Activated B cell treated with CpG ODN at 0.5 μM for 24 hours (primary cell): ENCODE measurements around the gene ZSCAN21. TPM values are rescaled to one million over a fixed set of nuclear protein-coding genes. Genes with fewer than 3 reads are reported as not detected.

ENCODE experiments used
- ATAC-seq: fragments of 200-7000 bp; cut with Tn5 transposase; one replicate; pipeline ENCODE4 v1.10.0; 2021; ENCODE audit warnings: low read depth, mild to moderate bottlenecking, moderate library complexity
- CTCF ChIA-PET: fragments of 350-600 bp; sonication (Branson Sonifier 250); formaldehyde crosslinking; loops from one replicate; lab custom pipeline; 2021; ENCODE audit warnings: antibody characterized with exemption; lab: Charles Lee
- POLR2A ChIA-PET: fragments of 350-600 bp; sonication (Branson Sonifier 250); formaldehyde crosslinking; loops from one replicate; lab custom pipeline; 2021; ENCODE audit warnings: antibody characterized with exemption; lab: Charles Lee
- DNase-seq: peaks from one replicate; pipeline ENCODE4 v3.0.0; 2022
- H3K27ac Mint-ChIP-seq: one replicate; pipeline ENCODE4 v1.8.0; 2020; ENCODE audit warnings: mixed read lengths
- H3K27me3 Mint-ChIP-seq: one replicate; pipeline ENCODE4 v1.8.0; 2021; ENCODE audit warnings: mixed read lengths
- H3K36me3 Mint-ChIP-seq: one replicate; pipeline ENCODE4 v1.8.0; 2021; ENCODE audit warnings: low read depth, mixed read lengths
- H3K4me1 Mint-ChIP-seq: one replicate; pipeline ENCODE4 v1.8.0; 2021; ENCODE audit warnings: mixed read lengths
- H3K4me3 Mint-ChIP-seq: one replicate; pipeline ENCODE4 v1.8.0; 2020; ENCODE audit warnings: mild to moderate bottlenecking, mixed read lengths
- H3K9me3 Mint-ChIP-seq: one replicate; pipeline ENCODE4 v1.8.0; 2020; ENCODE audit warnings: mixed read lengths
- intact Hi-C: fragments of 100-400 bp; cut with micrococcal nuclease; formaldehyde crosslinking; loops from one replicate; pipeline ENCODE4 v1.15.1; 2024
- total RNA-seq: library from RNA; stranded (reverse); gene quantifications from 2 replicates; pipeline ENCODE4 v1.2.3, GENCODE V29; 2022
- TF ChIP-seq, protein P1 (sequence below): fragments of 200-600 bp; IDR thresholded peaks from one replicate; pipeline ENCODE4 v1.8.0; 2022; ENCODE audit warnings: antibody characterized with exemption, mild to moderate bottlenecking

ZSCAN21 gene
- total RNA-seq, 1 donor from 2014 or later = 11.3 TPM

DNA sequence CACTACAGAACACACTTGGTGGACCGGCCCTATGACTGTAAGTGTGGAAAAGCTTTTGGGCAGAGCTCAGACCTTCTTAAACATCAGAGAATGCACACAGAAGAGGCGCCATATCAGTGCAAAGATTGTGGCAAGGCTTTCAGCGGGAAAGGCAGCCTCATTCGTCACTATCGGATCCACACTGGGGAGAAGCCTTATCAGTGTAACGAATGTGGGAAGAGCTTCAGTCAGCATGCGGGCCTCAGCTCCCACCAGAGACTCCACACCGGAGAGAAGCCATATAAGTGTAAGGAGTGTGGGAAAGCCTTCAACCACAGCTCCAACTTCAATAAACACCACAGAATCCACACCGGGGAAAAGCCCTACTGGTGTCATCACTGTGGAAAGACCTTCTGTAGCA is 14.6 kb downstream of the ZSCAN21 start:
- Mint-ChIP-seq H3K27me3 (no peaks in the 10 kb centered on the region), H3K27ac (no peak overlapping the region), H3K9me3 (no peaks in the 10 kb centered on the region), H3K4me3 (no peak overlapping the region), H3K4me1 (peaks cover 2% of the 10 kb centered on the region), H3K36me3 (peaks cover 55% of the 10 kb centered on the region)
- DNase-seq (no peak), ATAC-seq (no peak)
- intact Hi-C loops = no loop called here
- TF ChIP-seq, protein P1, sequence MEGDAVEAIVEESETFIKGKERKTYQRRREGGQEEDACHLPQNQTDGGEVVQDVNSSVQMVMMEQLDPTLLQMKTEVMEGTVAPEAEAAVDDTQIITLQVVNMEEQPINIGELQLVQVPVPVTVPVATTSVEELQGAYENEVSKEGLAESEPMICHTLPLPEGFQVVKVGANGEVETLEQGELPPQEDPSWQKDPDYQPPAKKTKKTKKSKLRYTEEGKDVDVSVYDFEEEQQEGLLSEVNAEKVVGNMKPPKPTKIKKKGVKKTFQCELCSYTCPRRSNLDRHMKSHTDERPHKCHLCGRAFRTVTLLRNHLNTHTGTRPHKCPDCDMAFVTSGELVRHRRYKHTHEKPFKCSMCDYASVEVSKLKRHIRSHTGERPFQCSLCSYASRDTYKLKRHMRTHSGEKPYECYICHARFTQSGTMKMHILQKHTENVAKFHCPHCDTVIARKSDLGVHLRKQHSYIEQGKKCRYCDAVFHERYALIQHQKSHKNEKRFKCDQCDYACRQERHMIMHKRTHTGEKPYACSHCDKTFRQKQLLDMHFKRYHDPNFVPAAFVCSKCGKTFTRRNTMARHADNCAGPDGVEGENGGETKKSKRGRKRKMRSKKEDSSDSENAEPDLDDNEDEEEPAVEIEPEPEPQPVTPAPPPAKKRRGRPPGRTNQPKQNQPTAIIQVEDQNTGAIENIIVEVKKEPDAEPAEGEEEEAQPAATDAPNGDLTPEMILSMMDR = no peak
- ChIA-PET POLR2A (no interaction called here), CTCF (no interaction called here)

DNA sequence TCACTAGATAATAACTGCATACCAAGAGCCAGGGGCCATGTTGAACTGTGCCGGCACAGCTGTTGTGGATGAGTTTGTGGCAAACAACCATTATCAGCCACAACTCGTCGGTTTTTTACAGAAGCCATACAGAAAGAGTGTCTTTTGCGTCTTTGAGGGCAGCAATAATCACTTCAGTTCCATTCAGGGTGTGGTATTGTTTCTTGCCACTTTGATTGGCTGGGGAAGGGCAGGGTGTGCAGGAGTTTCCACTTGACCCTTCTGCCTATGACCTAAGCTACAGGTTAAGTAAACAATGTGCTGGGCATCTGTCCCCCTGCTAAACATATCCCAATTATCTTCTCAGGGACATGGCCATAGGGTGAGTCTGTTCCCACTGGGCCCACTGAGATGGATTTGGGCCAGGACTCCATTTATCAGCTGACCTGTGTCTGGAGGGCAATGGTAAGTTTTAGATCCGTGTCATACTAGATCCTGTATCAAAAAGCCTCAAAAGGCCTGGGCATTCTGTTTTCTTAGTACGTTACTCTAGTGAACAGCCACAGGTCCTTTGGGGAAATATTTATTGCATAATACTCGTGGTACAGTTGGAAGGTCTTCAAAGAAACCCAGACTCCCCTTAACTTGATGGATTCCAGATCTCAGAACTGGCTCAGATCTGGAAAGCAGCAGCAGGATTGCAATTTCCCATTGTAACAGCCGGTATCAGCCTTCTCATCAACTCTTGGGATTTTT is 16.0 kb downstream of the ZSCAN21 start:
- ChIA-PET CTCF (no interaction called here), POLR2A (interaction anchor here (0.7 kb wide), 1 partner anchor 1188 kb away, joined by 5 read pairs; no protein-coding TSS in a partner anchor)
- TF ChIP-seq, protein P1 = no peak
- DNase-seq (no peak), ATAC-seq (no peak)
- Mint-ChIP-seq H3K36me3 (peaks cover 60% of the 10 kb centered on the region), H3K27ac (no peak overlapping the region), H3K9me3 (peaks cover 5% of the 10 kb centered on the region), H3K4me3 (no peak overlapping the region), H3K4me1 (no peaks in the 10 kb centered on the region), H3K27me3 (no peaks in the 10 kb centered on the region)
- intact Hi-C loops = no loop called here

DNA sequence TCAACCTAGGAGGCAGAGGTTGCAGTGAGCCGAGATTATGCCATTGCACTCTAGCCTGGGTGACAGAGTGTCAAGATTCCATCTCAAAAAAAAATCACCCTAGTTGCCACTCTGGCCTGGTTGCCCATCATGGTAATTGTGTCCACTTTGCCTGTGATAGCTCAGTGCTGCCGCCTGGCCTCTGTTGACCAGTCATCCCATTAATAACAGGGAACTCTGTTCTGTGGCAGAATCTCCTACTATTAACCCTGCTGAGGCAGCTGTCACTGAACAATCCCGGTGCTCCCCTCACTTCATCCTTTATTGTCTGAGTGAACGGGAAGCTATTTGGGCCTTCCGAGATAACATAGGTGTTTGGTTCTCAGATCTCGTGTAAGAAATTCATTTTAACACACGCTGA is 17.4 kb downstream of the ZSCAN21 start:
- ChIA-PET CTCF (no interaction called here), POLR2A (no interaction called here)
- TF ChIP-seq, protein P1 = no peak
- Mint-ChIP-seq H3K27ac (no peak overlapping the region), H3K4me1 (no peaks in the 10 kb centered on the region), H3K9me3 (peaks cover 11% of the 10 kb centered on the region), H3K36me3 (peaks cover 63% of the 10 kb centered on the region), H3K4me3 (no peak overlapping the region), H3K27me3 (no peaks in the 10 kb centered on the region)
- ATAC-seq (no peak), DNase-seq (no peak)
- intact Hi-C loops = no loop called here

DNA sequence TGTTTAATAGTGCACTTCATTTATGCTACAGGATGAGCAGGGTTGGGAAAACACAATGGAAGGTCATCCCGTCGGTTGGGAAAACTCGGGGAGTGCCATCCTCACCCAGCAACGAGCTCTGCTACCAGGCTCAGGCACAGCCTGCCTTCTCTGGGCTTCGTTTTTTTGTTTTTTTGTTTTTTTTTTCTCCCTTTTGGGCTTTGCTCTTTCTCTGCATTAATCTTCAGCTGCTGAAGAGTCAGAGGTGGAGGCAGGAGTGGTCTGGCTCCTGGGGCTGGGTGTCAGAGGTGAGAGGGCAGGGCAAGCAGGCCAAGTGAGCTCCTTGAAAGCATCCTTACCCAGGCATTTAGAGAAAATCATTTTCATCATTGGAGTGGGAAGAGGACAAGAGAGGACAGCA is 20.4 kb downstream of the ZSCAN21 start:
- Mint-ChIP-seq H3K36me3 (peaks cover 73% of the 10 kb centered on the region), H3K9me3 (peaks cover 20% of the 10 kb centered on the region), H3K4me1 (no peaks in the 10 kb centered on the region), H3K27me3 (no peaks in the 10 kb centered on the region), H3K27ac (no peak overlapping the region), H3K4me3 (no peak overlapping the region)
- TF ChIP-seq, protein P1 = no peak
- POLR2A ChIA-PET = no interaction called here
- no peak for DNase-seq
- CTCF ChIA-PET = interaction anchor here (1.1 kb wide), 1 partner anchor 17 kb away, joined by 3 read pairs; no protein-coding TSS in a partner anchor
- intact Hi-C loops = no loop called here
- no peak for ATAC-seq

DNA sequence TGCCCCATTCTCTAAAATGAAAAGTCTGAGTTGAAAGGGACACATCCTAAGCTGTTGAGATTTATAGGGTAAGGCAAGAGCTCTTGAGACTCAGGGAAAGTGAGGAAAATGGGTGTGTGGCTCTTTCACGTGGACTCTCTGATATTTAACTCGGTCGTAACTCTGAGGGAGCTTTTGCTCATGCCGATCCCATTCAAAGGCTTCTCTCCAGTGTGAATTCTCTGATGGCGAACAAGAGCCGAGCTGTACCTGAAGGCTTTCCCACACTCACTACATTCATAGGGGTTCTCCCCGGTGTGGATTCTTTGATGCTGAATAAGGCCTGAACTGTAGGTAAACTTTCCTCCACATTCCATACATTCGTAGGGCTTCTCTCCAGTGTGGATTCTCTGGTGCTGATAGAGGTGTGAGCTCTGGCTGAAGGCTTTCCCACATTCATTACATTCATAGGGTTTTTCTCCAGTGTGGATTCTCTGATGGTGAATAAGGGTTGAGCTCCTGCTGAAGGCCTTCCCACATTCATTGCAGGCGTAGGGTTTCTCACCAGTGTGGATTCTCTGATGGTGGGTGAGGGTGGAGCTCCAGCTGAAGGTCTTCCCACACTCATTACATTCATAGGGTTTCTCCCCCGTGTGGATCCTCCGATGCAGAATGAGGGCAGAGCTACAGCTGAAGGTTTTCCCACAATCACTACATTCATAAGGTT is 21.6 kb downstream of the ZSCAN21 start:
- ATAC-seq = no peak
- H3K27ac Mint-ChIP-seq = no peak overlapping the region
- DNase-seq = no peak
- H3K36me3 Mint-ChIP-seq = peaks cover 76% of the 10 kb centered on the region
- TF ChIP-seq, protein P1 = no peak
- intact Hi-C loops = no loop called here
- H3K27me3 Mint-ChIP-seq = no peaks in the 10 kb centered on the region
- ChIA-PET CTCF (interaction anchor here (1.4 kb wide), 1 partner anchor 91 kb away, joined by 3 read pairs; no protein-coding TSS in a partner anchor), POLR2A (interaction anchor here (0.7 kb wide), 1 partner anchor 12 kb away, joined by 3 read pairs; no protein-coding TSS in a partner anchor)
- no peaks in the 10 kb centered on the region for H3K4me1 Mint-ChIP-seq
- H3K9me3 Mint-ChIP-seq = peaks cover 20% of the 10 kb centered on the region
- H3K4me3 Mint-ChIP-seq = no peak overlapping the region
